IMR-90 (cell line): ENCODE measurements around the gene CDKN2B-AS1. TPM values are rescaled to one million over a fixed set of nuclear protein-coding genes. Genes with fewer than 3 reads are reported as not detected.

ENCODE experiments used
- ATAC-seq: fragments of 200-7000 bp; cut with Tn5 transposase; 2 replicates; pipeline ENCODE4 v1.9.1; 2020; ENCODE audit warnings: low read depth, mild to moderate bottlenecking, moderate library complexity
- BruUV-seq: library from RNA; stranded (reverse); fragments of 400-500 nt; replicated peaks from 2 replicates; lab custom pipeline; 2021; lab: Mats Ljungman, UMichigan
- CTCF ChIA-PET: fragments of 300-600 bp; formaldehyde crosslinking; extraction: SDS; loops from one replicate; lab custom pipeline; 2021; ENCODE audit warnings: antibody characterized with exemption; lab: Yijun Ruan, JAX
- POLR2A ChIA-PET: fragments of 300-600 bp; sonication (Branson Sonifier 250); formaldehyde crosslinking; loops from one replicate; lab custom pipeline; 2022; ENCODE audit warnings: antibody characterized with exemption; ENCODE audit not compliant: unreplicated experiment; lab: Charles Lee
- DNase-seq: peaks from one replicate; pipeline ENCODE4 v3.0.0; 2013
- H2AFZ ChIP-seq: replicated peaks from 2 replicates; pipeline ENCODE3; 2013; ENCODE audit warnings: low read length, mild to moderate bottlenecking; ENCODE audit not compliant: poor library complexity
- H2AK5ac ChIP-seq: 2 replicates; pipeline ENCODE4 v1.6.1; 2013; ENCODE audit warnings: low read depth, low read length, inconsistent platforms
- H2AK9ac ChIP-seq: replicated peaks from 2 replicates; pipeline ENCODE3; 2013; ENCODE audit warnings: mild to moderate bottlenecking, low read depth, low read length, moderate library complexity; ENCODE audit not compliant: poor library complexity
- H2BK120ac ChIP-seq: 2 replicates; pipeline ENCODE4 v1.6.1; 2013; ENCODE audit warnings: low read depth, low read length, inconsistent platforms
- H2BK15ac ChIP-seq: 3 replicates; pipeline ENCODE4 v1.6.1; 2013; ENCODE audit warnings: low read depth, low read length, inconsistent platforms
- H2BK20ac ChIP-seq: 2 replicates; pipeline ENCODE4 v1.6.1; 2013; ENCODE audit warnings: low read depth, mild to moderate bottlenecking, inconsistent platforms, low read length, moderate library complexity
- H2BK5ac ChIP-seq: 2 replicates; pipeline ENCODE4 v1.6.1; 2013; ENCODE audit warnings: mild to moderate bottlenecking, low read depth, low read length, inconsistent platforms; ENCODE audit not compliant: poor library complexity, severe bottlenecking
- H3K14ac ChIP-seq: replicated peaks from 2 replicates; pipeline ENCODE4 v1.6.1; 2013; ENCODE audit warnings: low read depth, low read length, inconsistent platforms
- H3K18ac ChIP-seq: 2 replicates; pipeline ENCODE4 v1.6.1; 2013; ENCODE audit warnings: low read depth, low read length, control low read depth
- H3K23ac ChIP-seq: 2 replicates; pipeline ENCODE4 v1.6.1; 2013; ENCODE audit warnings: low read depth, low read length, inconsistent platforms
- H3K27ac ChIP-seq: 2 replicates; pipeline ENCODE4 v1.5.1; 2013; ENCODE audit warnings: mild to moderate bottlenecking, control low read depth, low read length; ENCODE audit not compliant: insufficient read depth
- H3K27me3 ChIP-seq: 2 replicates; pipeline ENCODE4 v1.6.1; 2013; ENCODE audit warnings: low read length; ENCODE audit not compliant: control insufficient read depth, insufficient read depth
- H3K36me3 ChIP-seq: 2 replicates; pipeline ENCODE4 v1.6.1; 2013; ENCODE audit warnings: low read length, mixed read lengths; ENCODE audit not compliant: control insufficient read depth, insufficient read depth
- H3K4ac ChIP-seq: 2 replicates; pipeline ENCODE4 v1.6.1; 2013; ENCODE audit warnings: low read depth, low read length, inconsistent platforms
- H3K4me1 ChIP-seq: 2 replicates; pipeline ENCODE4 v1.6.1; 2013; ENCODE audit warnings: low read length, mixed read lengths; ENCODE audit not compliant: control insufficient read depth, insufficient read depth
- H3K4me2 ChIP-seq: 2 replicates; pipeline ENCODE4 v1.6.1; 2013; ENCODE audit warnings: low read depth, mild to moderate bottlenecking, control low read depth, low read length, moderate library complexity
- H3K4me3 ChIP-seq: 2 replicates; pipeline ENCODE4 v1.5.1; 2013; ENCODE audit warnings: low read depth, mild to moderate bottlenecking, control low read depth, low read length, moderate library complexity; ENCODE audit not compliant: insufficient read depth
- H3K56ac ChIP-seq: 2 replicates; pipeline ENCODE4 v1.6.1; 2013; ENCODE audit warnings: low read length, inconsistent platforms; ENCODE audit not compliant: insufficient read depth; ENCODE audit errors: extremely low read depth
- H3K79me1 ChIP-seq, 2 experiments: 2 replicates each; pipeline ENCODE4 v1.6.1; 2013; ENCODE audit warnings: low read length in 2 of 2, inconsistent platforms in 1 of 2, low read depth in 1 of 2
- H3K9ac ChIP-seq: 2 replicates; pipeline ENCODE4 v1.6.1; 2013; ENCODE audit warnings: low read depth, low read length, control low read depth
- H3K9me1 ChIP-seq: 2 replicates; pipeline ENCODE4 v1.6.1; 2013; ENCODE audit warnings: low read length, inconsistent platforms; ENCODE audit not compliant: insufficient read depth
- H3K9me3 ChIP-seq: 2 replicates; pipeline ENCODE4 v1.6.1; 2013; ENCODE audit warnings: low read length; ENCODE audit not compliant: control insufficient read depth, insufficient read depth
- H4K20me1 ChIP-seq: 2 replicates; pipeline ENCODE4 v1.6.1; 2013; ENCODE audit warnings: low read length, inconsistent platforms; ENCODE audit not compliant: insufficient read depth
- H4K5ac ChIP-seq: 2 replicates; pipeline ENCODE4 v1.6.1; 2013; ENCODE audit warnings: mild to moderate bottlenecking, low read depth, low read length, control low read depth
- H4K8ac ChIP-seq, 2 experiments: 2 replicates each; pipeline ENCODE4 v1.6.1; 2013; ENCODE audit warnings: low read depth in 2 of 2, low read length in 2 of 2, control low read depth in 1 of 2, inconsistent platforms in 1 of 2
- H4K91ac ChIP-seq: 2 replicates; pipeline ENCODE4 v1.6.1; 2013; ENCODE audit warnings: low read depth, low read length, inconsistent platforms; ENCODE audit not compliant: insufficient read depth
- ELK1 ChIP-seq: fragments of 150-350 bp; IDR thresholded peaks from 2 replicates; pipeline ENCODE4 v1.6.1; 2016; ENCODE audit warnings: low read depth, mild to moderate bottlenecking, low read length, moderate library complexity, borderline replicate concordance
- MAFK ChIP-seq: IDR thresholded peaks from 2 replicates; pipeline ENCODE4 v1.6.1; 2012; ENCODE audit warnings: low read depth, low read length, improper control_type of control experiment
- POLR2A ChIP-seq: IDR thresholded peaks from 2 replicates; pipeline ENCODE4 v1.6.1; 2012; ENCODE audit warnings: mild to moderate bottlenecking, low read depth, low read length
- RCOR1 ChIP-seq: IDR thresholded peaks from 2 replicates; pipeline ENCODE4 v1.6.1; 2012; ENCODE audit warnings: mild to moderate bottlenecking, low read length, improper control_type of control experiment; ENCODE audit not compliant: insufficient replicate concordance
- RFX5 ChIP-seq: IDR thresholded peaks from 2 replicates; pipeline ENCODE4 v1.8.0; 2012; ENCODE audit warnings: low read depth, mild to moderate bottlenecking, low read length, moderate library complexity
- SMC3 ChIP-seq: fragments of 150-350 bp; IDR thresholded peaks from 2 replicates; pipeline ENCODE4 v1.6.1; 2016; ENCODE audit warnings: low read depth, mild to moderate bottlenecking, antibody characterized with exemption, low read length, moderate library complexity
- WGBS, 2 experiments: methylation state at CpG; one replicate each; pipeline versions ENCODE4 v1.1.5 to v1.1.7; 2013; ENCODE audit warnings: missing lambda C conversion rate in 2 of 2; ENCODE audit not compliant: insufficient read length in 1 of 2; ENCODE audit errors: extremely low coverage in 2 of 2; 5-methylcytosine and 5-hydroxymethylcytosine counted together
- dilution Hi-C: fragments of 300-500 bp; cut with HindIII; formaldehyde crosslinking; loops from one replicate; pipeline ENCODE4 v1.14.3; 2018; ENCODE audit warnings: low sequenced_read_pairs; ENCODE audit not compliant: unreplicated experiment
- in situ Hi-C: fragments of 300-500 bp; cut with MboI; formaldehyde crosslinking; loops from 3 replicates; pipeline ENCODE4 v1.14.3; 2019; ENCODE audit warnings: low sequenced_read_pairs, inconsistent platforms, mixed read lengths
- intact Hi-C: fragments of 100-400 bp; cut with micrococcal nuclease; formaldehyde crosslinking; loops from 2 replicates; pipeline ENCODE4 v1.10.0; 2022
- polyA plus RNA-seq, 3 experiments: library from polyadenylated mRNA; depleted of rRNA; stranded (reverse); fragments of >200 nt; gene quantifications; 2 replicates each; pipeline ENCODE4 v1.2.3, GENCODE V29; 2012; ENCODE audit warnings: low replicate concordance in 1 of 3
- total RNA-seq: library from RNA; depleted of rRNA; stranded (reverse); fragments of >200 nt; gene quantifications from 2 replicates; pipeline ENCODE4 v1.2.3, GENCODE V29; 2012

Gene CDKN2B-AS1
- total and polyA plus RNA-seq, 2 of the 4 experiments (the other 2 are of a cell fraction) = 1.0 to 1.1 TPM

GRCh38 chr9:22050924-22051323 is 56.3 kb downstream of the CDKN2B-AS1 start:
- H4K5ac ChIP-seq = no peak overlapping the region
- H3K23ac ChIP-seq = 0 out of 2 replicates have a peak overlapping the region, but pooled peaks have one; percentile 6
- no peak overlapping the region for H2BK120ac ChIP-seq
- ATAC-seq = no peak
- no peak overlapping the region for H2BK15ac ChIP-seq
- in situ Hi-C loops = no loop called here
- no peaks in the 10 kb centered on the region for H3K36me3 ChIP-seq
- H3K14ac ChIP-seq = no peak overlapping the region
- H4K91ac ChIP-seq = no peak overlapping the region
- no peak overlapping the region for H3K4me3 ChIP-seq
- no peak overlapping the region for H4K8ac ChIP-seq
- H2BK5ac ChIP-seq = no peak overlapping the region
- ChIA-PET POLR2A (no interaction called here), CTCF (interaction anchor here (0.6 kb wide), 1 partner anchor 69 kb away, joined by 3 read pairs; no protein-coding TSS in a partner anchor)
- H3K18ac ChIP-seq = no peak overlapping the region
- no peaks in the 10 kb centered on the region for H3K9me3 ChIP-seq
- no peak overlapping the region for H3K4ac ChIP-seq
- H3K56ac ChIP-seq = no peak overlapping the region
- H2BK20ac ChIP-seq = no peak overlapping the region
- no peaks in the 10 kb centered on the region for H3K9me1 ChIP-seq
- intact Hi-C loops = loop anchor here (5.0 kb wide), 1 partner anchor 186 kb away; no protein-coding TSS in a partner anchor
- no peak for TF ChIP-seq ELK1
- TF ChIP-seq MAFK = no peak
- no peak for TF ChIP-seq RFX5
- no peak for TF ChIP-seq RCOR1
- TF ChIP-seq SMC3 = no peak
- no peak for TF ChIP-seq POLR2A
- H3K27me3 ChIP-seq = no peaks in the 10 kb centered on the region
- H3K27ac ChIP-seq = no peak overlapping the region
- dilution Hi-C loops = no loop called here
- BruUV-seq = no TSS peak
- H3K79me1 ChIP-seq = no peaks in the 10 kb centered on the region
- H3K4me1 ChIP-seq = peaks cover 2% of the 10 kb centered on the region
- WGBS, 2 experiments = 100% methylated on average over 1 of the region's 4 CpGs; no CpG with 5 or more reads in 1 of the 2 experiments
- no peak overlapping the region for H3K4me2 ChIP-seq
- no peak overlapping the region for H2AK9ac ChIP-seq
- no peak overlapping the region for H3K9ac ChIP-seq
- H2AFZ ChIP-seq = no peak overlapping the region
- H2AK5ac ChIP-seq = no peak overlapping the region; the same call in 1 of the 2 replicates
- peaks cover 3% of the 10 kb centered on the region; the same call in 1 of the 2 replicates for H4K20me1 ChIP-seq
- DNase-seq = no peak
